Mucosa of stomach (tissue), 1 donor: ENCODE data around the gene CCDC30.
A peak's percentile ranks its signal among the peaks of the same experiment; 100 is the strongest.

Experiments
- H3K27me3 ChIP-seq: one replicate; pipeline ENCODE4 v1.7.0; 2013; ENCODE audit warnings: mild to moderate bottlenecking, low read length; ENCODE audit not compliant: control insufficient read depth, insufficient read depth
- H3K36me3 ChIP-seq: one replicate; pipeline ENCODE4 v1.7.0; 2013; ENCODE audit warnings: low read length; ENCODE audit not compliant: control insufficient read depth, insufficient read depth
- H3K4me1 ChIP-seq: one replicate; pipeline ENCODE4 v1.7.0; 2013; ENCODE audit warnings: mild to moderate bottlenecking, low read length; ENCODE audit not compliant: control insufficient read depth, insufficient read depth
- H3K4me3 ChIP-seq: one replicate; pipeline ENCODE4 v1.7.0; 2013; ENCODE audit warnings: low read length
- H3K9ac ChIP-seq: one replicate; pipeline ENCODE4 v1.7.0; 2013; ENCODE audit warnings: mild to moderate bottlenecking, low read length, moderate library complexity
- H3K9me3 ChIP-seq: one replicate; pipeline ENCODE4 v1.7.0; 2013; ENCODE audit warnings: mild to moderate bottlenecking, low read length, moderate library complexity; ENCODE audit not compliant: control insufficient read depth
- donor health status: Pancreatic carcinoma.

The CCDC30 gene

GRCh38 chr1:42686418-42686817 lies 223.3 kb downstream of the CCDC30 start:
- H3K9ac ChIP-seq, result no peak overlapping the region
- H3K27me3 ChIP-seq, result no peaks in the 10 kb centered on the region
- H3K4me3 ChIP-seq, result no peak overlapping the region
- peaks cover 51% of the 10 kb centered on the region for H3K4me1 ChIP-seq
- no peaks in the 10 kb centered on the region for H3K36me3 ChIP-seq
- H3K9me3 ChIP-seq, result no peaks in the 10 kb centered on the region

- H3K27me3 ChIP-seq, result no peaks in the 10 kb centered on the region
- no peak overlapping the region for H3K4me3 ChIP-seq
- no peak overlapping the region for H3K9ac ChIP-seq
- no peaks in the 10 kb centered on the region for H3K36me3 ChIP-seq
- peaks cover 70% of the 10 kb centered on the region for H3K4me1 ChIP-seq
- no peaks in the 10 kb centered on the region for H3K9me3 ChIP-seq
These were observed 226.8 kb downstream of the CCDC30 start for GRCh38 chr1:42689912-42690311.

DNA sequence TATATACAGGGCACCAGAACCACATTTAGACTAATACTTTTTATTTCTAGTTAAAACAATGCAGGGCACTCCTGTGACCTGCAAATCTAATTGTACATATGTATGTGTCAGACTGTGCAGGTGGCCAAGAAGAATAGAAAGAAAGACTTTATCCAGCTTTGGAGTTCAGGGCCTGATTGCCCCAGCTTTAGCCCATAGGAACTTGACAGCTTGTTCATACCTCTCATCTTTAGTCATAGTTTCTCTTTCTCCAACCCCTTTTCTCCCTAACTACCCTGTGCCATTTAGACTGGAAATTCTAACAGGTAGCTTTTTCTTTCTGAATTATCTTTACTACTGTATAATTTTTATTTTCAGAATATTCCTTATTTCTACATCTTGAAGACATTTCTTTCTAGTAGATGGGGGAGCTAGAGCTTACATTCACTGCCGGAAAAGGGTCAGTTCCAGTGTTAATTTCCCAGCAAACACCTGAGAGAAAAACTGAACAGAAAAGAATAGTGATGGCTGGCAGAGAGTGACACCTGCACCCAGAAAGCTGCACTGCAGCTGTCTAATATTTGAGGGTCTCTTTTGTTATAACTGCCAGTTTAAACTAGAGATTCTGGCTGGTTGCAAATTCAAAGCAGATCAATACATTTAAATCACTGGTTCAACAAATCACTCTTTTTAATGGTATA lies 227.5 kb downstream of the CCDC30 start:
- no peak overlapping the region for H3K9ac ChIP-seq
- peaks cover 67% of the 10 kb centered on the region for H3K4me1 ChIP-seq
- H3K4me3 ChIP-seq, result no peak overlapping the region
- no peaks in the 10 kb centered on the region for H3K36me3 ChIP-seq
- no peaks in the 10 kb centered on the region for H3K9me3 ChIP-seq
- no peaks in the 10 kb centered on the region for H3K27me3 ChIP-seq

DNA sequence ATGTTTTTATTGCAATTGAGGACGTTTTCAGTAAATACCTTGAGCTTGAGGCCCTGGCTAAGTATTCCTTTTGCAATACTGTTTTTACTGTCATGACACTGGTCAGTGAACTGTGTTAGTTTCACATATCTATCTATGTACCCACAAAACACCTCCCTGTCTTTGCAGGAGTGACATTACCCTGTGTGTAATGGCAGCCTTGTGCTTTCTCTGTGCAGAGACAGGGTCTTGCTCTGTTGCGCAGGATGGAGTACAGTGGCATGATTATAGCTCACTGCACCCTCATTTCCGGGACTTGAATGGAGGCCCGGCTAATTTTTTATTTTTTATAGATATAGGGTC lies 228.0 kb downstream of the CCDC30 start:
- Histone ChIP-seq H3K9ac (no peak overlapping the region), H3K9me3 (no peaks in the 10 kb centered on the region), H3K36me3 (no peaks in the 10 kb centered on the region), H3K4me1 (peaks cover 64% of the 10 kb centered on the region), H3K27me3 (no peaks in the 10 kb centered on the region), H3K4me3 (no peak overlapping the region)

DNA sequence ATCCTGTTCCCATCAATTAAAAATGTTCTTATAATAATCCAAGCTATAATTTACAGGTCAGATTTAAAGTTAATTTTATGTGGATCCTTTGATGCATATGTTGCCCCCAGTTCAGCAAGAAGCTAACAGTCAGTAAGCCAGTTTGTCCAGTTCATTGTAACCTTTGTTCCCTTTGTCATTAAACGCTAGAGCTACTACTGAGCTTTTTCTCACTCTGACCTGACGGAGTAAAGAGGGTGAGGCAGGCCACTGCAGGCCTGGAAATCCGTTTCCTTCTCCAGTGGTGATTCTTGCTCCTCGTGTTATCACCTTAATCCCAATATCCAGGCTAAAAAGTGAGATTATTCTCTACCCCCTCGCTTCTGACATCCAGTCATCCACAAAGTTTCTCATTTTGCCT lies 229.4 kb downstream of the CCDC30 start:
- Histone ChIP-seq H3K4me3 (no peak overlapping the region), H3K9ac (peak overlapping the region; percentile 1), H3K27me3 (no peaks in the 10 kb centered on the region), H3K9me3 (no peaks in the 10 kb centered on the region), H3K36me3 (no peaks in the 10 kb centered on the region), H3K4me1 (peaks cover 56% of the 10 kb centered on the region)

- Histone ChIP-seq H3K4me1 (peaks cover 56% of the 10 kb centered on the region), H3K4me3 (no peak overlapping the region), H3K36me3 (no peaks in the 10 kb centered on the region), H3K9me3 (no peaks in the 10 kb centered on the region), H3K9ac (peak overlapping the region; percentile 1), H3K27me3 (no peaks in the 10 kb centered on the region)
These were observed 229.8 kb downstream of the CCDC30 start for GRCh38 chr1:42692911-42693310.

DNA sequence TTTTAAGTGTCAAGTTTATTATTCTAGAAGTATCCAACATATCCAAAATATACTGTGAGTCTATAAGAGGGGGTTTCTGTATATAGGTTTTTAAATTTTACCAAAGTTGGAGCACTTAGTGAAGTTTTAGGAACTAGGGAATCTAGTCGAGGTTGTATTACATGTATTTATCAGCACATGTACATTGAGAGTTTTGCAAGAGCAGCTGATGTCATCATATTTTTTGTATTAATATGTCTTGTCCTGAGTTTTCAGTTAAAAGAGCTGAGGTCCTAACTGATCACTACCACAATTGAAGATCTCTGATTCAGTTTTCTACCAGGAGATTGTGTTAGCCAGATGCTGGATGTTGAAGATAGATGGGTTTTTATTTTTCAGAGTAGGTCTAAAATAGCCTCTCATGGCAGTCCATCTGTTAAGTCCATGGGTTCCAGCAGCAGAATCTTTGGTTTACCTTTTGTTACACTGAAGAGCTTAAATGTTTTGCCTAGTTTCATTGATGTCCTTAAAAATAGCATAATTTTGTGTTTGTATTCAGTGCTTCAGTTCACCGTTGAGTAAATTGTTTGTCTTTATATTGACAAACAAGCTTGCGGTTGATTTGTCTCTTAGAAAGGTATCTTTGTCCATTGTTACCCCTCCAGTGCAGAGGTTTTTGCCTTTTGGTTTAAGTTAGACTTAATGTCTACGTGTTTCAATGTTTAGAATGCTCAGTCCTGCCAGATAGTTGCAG lies 235.2 kb downstream of the CCDC30 start:
- no peaks in the 10 kb centered on the region for H3K9me3 ChIP-seq
- no peak overlapping the region for H3K4me3 ChIP-seq
- H3K36me3 ChIP-seq, result peaks cover 4% of the 10 kb centered on the region
- H3K27me3 ChIP-seq, result no peaks in the 10 kb centered on the region
- no peak overlapping the region for H3K9ac ChIP-seq
- peaks cover 15% of the 10 kb centered on the region for H3K4me1 ChIP-seq

- no peak overlapping the region for H3K9ac ChIP-seq
- peaks cover 9% of the 10 kb centered on the region for H3K36me3 ChIP-seq
- H3K27me3 ChIP-seq, result no peaks in the 10 kb centered on the region
- peaks cover 3% of the 10 kb centered on the region for H3K4me1 ChIP-seq
- no peaks in the 10 kb centered on the region for H3K9me3 ChIP-seq
- H3K4me3 ChIP-seq, result no peak overlapping the region
These were observed 236.9 kb downstream of the CCDC30 start for GRCh38 chr1:42700006-42700405.

DNA sequence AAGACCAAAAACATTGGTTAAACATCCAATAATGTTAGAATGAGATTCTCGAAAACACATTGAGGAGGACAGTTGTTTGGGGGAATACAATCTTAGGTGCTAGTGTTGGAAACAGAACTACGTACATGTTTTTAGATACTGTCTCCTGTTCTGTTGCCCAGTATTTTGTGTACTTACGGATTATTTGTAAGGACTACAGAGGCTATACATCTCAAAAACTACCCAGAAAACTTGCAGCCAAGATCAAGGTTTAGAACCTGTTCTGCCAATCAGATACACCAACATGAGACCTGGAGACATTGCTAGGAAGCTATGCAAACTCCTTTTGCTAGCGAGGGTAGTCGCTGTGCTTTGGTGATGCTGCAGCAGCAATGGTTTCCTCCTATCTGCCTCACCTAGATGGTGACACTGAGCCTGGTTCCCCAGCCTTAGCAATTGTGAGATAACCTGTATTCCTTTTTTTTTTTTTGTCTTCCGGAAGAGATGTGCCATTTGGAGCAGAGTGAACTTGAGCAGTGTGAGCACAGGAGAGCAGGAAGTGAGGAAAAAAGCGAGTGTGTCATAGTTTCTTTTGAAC lies 240.9 kb downstream of the CCDC30 start:
- H3K36me3 ChIP-seq, result peaks cover 9% of the 10 kb centered on the region
- H3K9me3 ChIP-seq, result no peaks in the 10 kb centered on the region
- no peaks in the 10 kb centered on the region for H3K4me1 ChIP-seq
- no peak overlapping the region for H3K4me3 ChIP-seq
- H3K27me3 ChIP-seq, result no peaks in the 10 kb centered on the region
- no peak overlapping the region for H3K9ac ChIP-seq
